HEK293 (cell line): ENCODE data around the gene LMTK2.

Experiments
- CTCF ChIA-PET: fragments of 350-600 bp; formaldehyde crosslinking; extraction: SDS; loops from one replicate; lab custom pipeline; 2021; ENCODE audit warnings: antibody characterized with exemption; lab: Yijun Ruan, JAX
- POLR2A ChIA-PET: fragments of 300-600 bp; formaldehyde crosslinking; extraction: SDS; loops from one replicate; lab custom pipeline; 2020; ENCODE audit warnings: antibody characterized with exemption, inconsistent platforms; lab: Yijun Ruan, JAX
- H3K27ac ChIP-seq: fragments of 200-500 bp; sonication (Bioruptor generic); 2 replicates; pipeline ENCODE4 v1.5.1; 2014; ENCODE audit warnings: low read depth, low read length, control low read depth, inconsistent platforms; ENCODE audit errors: extremely low read depth
- H3K36me3 ChIP-seq, 2 experiments: fragments of 200-500 bp in 1 of 2; sonication (Bioruptor generic) in 1 of 2; 1 replicate in 1 of 2; 2 replicates in 1 of 2; pipeline ENCODE4 v1.5.1; 2014 to 2017; ENCODE audit warnings: inconsistent platforms in 2 of 2, low read length in 2 of 2; ENCODE audit not compliant: control insufficient read depth in 2 of 2, insufficient read depth in 1 of 2
- H3K4me1 ChIP-seq: fragments of 200-500 bp; sonication (Bioruptor generic); 2 replicates; pipeline ENCODE4 v1.5.1; 2014; ENCODE audit warnings: mild to moderate bottlenecking, low read length, inconsistent platforms; ENCODE audit not compliant: control insufficient read depth, insufficient read depth
- H3K4me3 ChIP-seq: 2 replicates; pipeline ENCODE4 v1.5.1; 2011; ENCODE audit warnings: low read depth, mild to moderate bottlenecking, control low read depth, low read length, moderate library complexity
- H3K9me3 ChIP-seq: fragments of 200-500 bp; sonication (Bioruptor generic); 2 replicates; pipeline ENCODE4 v1.5.1; 2014; ENCODE audit warnings: low read depth, low read length, inconsistent platforms; ENCODE audit not compliant: control insufficient read depth, insufficient read depth
- BCL11B ChIP-seq: fragments of 450-650 bp; formaldehyde crosslinking; IDR thresholded peaks from 2 replicates; pipeline ENCODE4 v1.5.1; 2016; ENCODE audit warnings: low read depth, missing biosample characterization, missing genetic modification characterization
- GLIS1 ChIP-seq: fragments of 450-650 bp; formaldehyde crosslinking; IDR thresholded peaks from 2 replicates; pipeline ENCODE4 v1.5.1; 2016; ENCODE audit warnings: missing biosample characterization, missing genetic modification characterization
- KLF10 ChIP-seq: fragments of 450-650 bp; IDR thresholded peaks from 2 replicates; pipeline ENCODE4 v1.5.1; 2018; ENCODE audit warnings: missing biosample characterization, mild to moderate bottlenecking, missing genetic modification characterization
- MEIS1 ChIP-seq: sonication (generic); formaldehyde crosslinking; IDR thresholded peaks from 2 replicates; pipeline ENCODE4 v1.8.1; 2022; ENCODE audit warnings: missing genetic modification reagents, mild to moderate bottlenecking, borderline replicate concordance
- PBX3 ChIP-seq: sonication (generic); formaldehyde crosslinking; IDR thresholded peaks from 2 replicates; pipeline ENCODE4 v1.8.1; 2022; ENCODE audit warnings: mild to moderate bottlenecking, moderate library complexity, missing genetic modification reagents
- SCRT1 ChIP-seq: fragments of 450-650 bp; formaldehyde crosslinking; IDR thresholded peaks from 2 replicates; pipeline ENCODE4 v1.5.1; 2016; ENCODE audit warnings: missing biosample characterization, missing genetic modification characterization, borderline replicate concordance
- ZBTB48 ChIP-seq: fragments of 450-650 bp; formaldehyde crosslinking; IDR thresholded peaks from 2 replicates; pipeline ENCODE4 v1.5.1; 2016; ENCODE audit warnings: missing biosample characterization, missing genetic modification characterization
- ZNF16 ChIP-seq: fragments of 450-650 bp; formaldehyde crosslinking; IDR thresholded peaks from 2 replicates; pipeline ENCODE4 v1.5.1; 2016; ENCODE audit warnings: low read depth, missing biosample characterization, missing genetic modification characterization
- ZNF174 ChIP-seq: fragments of 450-650 bp; formaldehyde crosslinking; IDR thresholded peaks from 2 replicates; pipeline ENCODE4 v1.5.0; 2017; ENCODE audit warnings: missing biosample characterization, mild to moderate bottlenecking, missing genetic modification characterization
- ZNF266 ChIP-seq: fragments of 450-650 bp; formaldehyde crosslinking; IDR thresholded peaks from 2 replicates; pipeline ENCODE4 v1.5.1; 2016; ENCODE audit warnings: missing biosample characterization, missing genetic modification characterization, low read depth
- ZNF433 ChIP-seq: fragments of 450-650 bp; formaldehyde crosslinking; IDR thresholded peaks from 2 replicates; pipeline ENCODE4 v1.5.1; 2016; ENCODE audit warnings: missing biosample characterization, missing genetic modification characterization, low read depth
- ZNF629 ChIP-seq: fragments of 450-650 bp; formaldehyde crosslinking; IDR thresholded peaks from 2 replicates; pipeline ENCODE4 v1.5.1; 2017; ENCODE audit warnings: missing biosample characterization, missing genetic modification characterization
- ZNF704 ChIP-seq: fragments of 450-650 bp; formaldehyde crosslinking; IDR thresholded peaks from 2 replicates; pipeline ENCODE4 v1.5.1; 2016; ENCODE audit warnings: missing biosample characterization, missing genetic modification characterization
- ZNF707 ChIP-seq: fragments of 450-650 bp; formaldehyde crosslinking; IDR thresholded peaks from 2 replicates; pipeline ENCODE4 v1.5.1; 2016; ENCODE audit warnings: missing biosample characterization, missing genetic modification characterization
- TF ChIP-seq, protein P1 (sequence below): fragments of 450-650 bp; formaldehyde crosslinking; IDR thresholded peaks from 2 replicates; pipeline ENCODE4 v1.5.1; 2016; ENCODE audit warnings: missing biosample characterization, missing genetic modification characterization
- TF ChIP-seq, protein P2 (sequence below): fragments of 450-650 bp; formaldehyde crosslinking; conservative IDR thresholded peaks from 2 replicates; pipeline ENCODE4 v1.5.1; 2016; ENCODE audit warnings: low read depth, missing biosample characterization, missing genetic modification characterization
- TF ChIP-seq, protein P3 (sequence below): fragments of 450-650 bp; formaldehyde crosslinking; IDR thresholded peaks from 2 replicates; pipeline ENCODE4 v1.5.1; 2016; ENCODE audit warnings: missing biosample characterization, missing genetic modification characterization
- TF ChIP-seq, protein P4 (sequence below): fragments of 450-650 bp; formaldehyde crosslinking; IDR thresholded peaks from 2 replicates; pipeline ENCODE4 v1.5.1; 2016; ENCODE audit warnings: missing biosample characterization, missing genetic modification characterization

LMTK2 gene

DNA sequence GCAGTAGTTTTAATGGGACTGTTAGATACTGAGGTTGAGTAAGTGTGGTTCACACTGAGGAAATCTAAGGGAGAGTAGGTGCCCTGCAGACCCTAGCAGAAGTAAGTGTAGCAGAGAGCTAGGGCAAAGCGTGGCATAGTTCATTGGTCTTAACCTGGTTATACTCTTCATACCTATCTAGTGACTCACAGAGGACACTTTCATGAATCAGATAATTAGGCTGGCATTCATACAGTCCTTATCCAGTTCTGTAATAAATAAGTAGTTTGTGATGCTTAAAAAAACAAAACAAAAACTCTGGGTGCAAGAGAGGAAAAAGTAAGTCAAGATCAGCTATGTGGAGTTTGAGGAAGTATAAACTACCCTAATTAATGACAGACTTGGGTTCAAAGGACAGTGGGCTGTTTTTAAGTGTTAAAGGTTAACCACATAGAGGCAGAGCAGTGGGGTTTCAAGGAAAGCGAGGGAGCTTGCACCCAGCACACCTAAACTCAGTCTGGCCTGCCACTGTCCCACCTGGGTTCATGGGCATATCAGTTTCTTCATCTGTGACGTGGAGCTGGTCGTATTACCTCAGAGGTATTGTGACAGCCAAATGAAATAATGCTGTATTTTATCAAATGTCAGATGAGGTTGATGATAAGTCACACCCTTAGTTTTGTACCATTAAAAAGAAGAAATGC, 27.1 kb downstream of the LMTK2 start:
- POLR2A ChIA-PET = interaction anchor here (1.2 kb wide), 1 partner anchor 26 kb away, joined by 3 read pairs; no protein-coding TSS in a partner anchor
- peaks cover 0 to 12% of the 10 kb centered on the region in 2 experiments; a peak in 1 of 3 replicates for H3K36me3 ChIP-seq
- H3K9me3 ChIP-seq = no peaks in the 10 kb centered on the region
- TF ChIP-seq, protein P1, sequence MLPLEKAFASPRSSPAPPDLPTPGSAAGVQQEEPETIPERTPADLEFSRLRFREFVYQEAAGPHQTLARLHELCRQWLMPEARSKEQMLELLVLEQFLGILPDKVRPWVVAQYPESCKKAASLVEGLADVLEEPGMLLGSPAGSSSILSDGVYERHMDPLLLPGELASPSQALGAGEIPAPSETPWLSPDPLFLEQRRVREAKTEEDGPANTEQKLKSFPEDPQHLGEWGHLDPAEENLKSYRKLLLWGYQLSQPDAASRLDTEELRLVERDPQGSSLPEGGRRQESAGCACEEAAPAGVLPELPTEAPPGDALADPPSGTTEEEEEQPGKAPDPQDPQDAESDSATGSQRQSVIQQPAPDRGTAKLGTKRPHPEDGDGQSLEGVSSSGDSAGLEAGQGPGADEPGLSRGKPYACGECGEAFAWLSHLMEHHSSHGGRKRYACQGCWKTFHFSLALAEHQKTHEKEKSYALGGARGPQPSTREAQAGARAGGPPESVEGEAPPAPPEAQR (tag by site-specific recombination) = no peak
- TF ChIP-seq ZNF174 (tag by site-specific recombination) (no peak), ZNF433 (tag by site-specific recombination) (no peak), PBX3 (CRISPR knock-in tag) (no peak), ZBTB48 (tag by site-specific recombination) (no peak), ZNF629 (tag by site-specific recombination) (no peak), ZNF707 (no peak), GLIS1 (tag by site-specific recombination) (no peak), ZNF16 (tag by site-specific recombination) (no peak), MEIS1 (CRISPR knock-in tag) (no peak), SCRT1 (tag by site-specific recombination) (no peak), BCL11B (tag by site-specific recombination) (no peak), ZNF266 (tag by site-specific recombination) (no peak), ZNF704 (tag by site-specific recombination) (no peak), KLF10 (tag by site-specific recombination) (no peak)
- TF ChIP-seq, protein P2, sequence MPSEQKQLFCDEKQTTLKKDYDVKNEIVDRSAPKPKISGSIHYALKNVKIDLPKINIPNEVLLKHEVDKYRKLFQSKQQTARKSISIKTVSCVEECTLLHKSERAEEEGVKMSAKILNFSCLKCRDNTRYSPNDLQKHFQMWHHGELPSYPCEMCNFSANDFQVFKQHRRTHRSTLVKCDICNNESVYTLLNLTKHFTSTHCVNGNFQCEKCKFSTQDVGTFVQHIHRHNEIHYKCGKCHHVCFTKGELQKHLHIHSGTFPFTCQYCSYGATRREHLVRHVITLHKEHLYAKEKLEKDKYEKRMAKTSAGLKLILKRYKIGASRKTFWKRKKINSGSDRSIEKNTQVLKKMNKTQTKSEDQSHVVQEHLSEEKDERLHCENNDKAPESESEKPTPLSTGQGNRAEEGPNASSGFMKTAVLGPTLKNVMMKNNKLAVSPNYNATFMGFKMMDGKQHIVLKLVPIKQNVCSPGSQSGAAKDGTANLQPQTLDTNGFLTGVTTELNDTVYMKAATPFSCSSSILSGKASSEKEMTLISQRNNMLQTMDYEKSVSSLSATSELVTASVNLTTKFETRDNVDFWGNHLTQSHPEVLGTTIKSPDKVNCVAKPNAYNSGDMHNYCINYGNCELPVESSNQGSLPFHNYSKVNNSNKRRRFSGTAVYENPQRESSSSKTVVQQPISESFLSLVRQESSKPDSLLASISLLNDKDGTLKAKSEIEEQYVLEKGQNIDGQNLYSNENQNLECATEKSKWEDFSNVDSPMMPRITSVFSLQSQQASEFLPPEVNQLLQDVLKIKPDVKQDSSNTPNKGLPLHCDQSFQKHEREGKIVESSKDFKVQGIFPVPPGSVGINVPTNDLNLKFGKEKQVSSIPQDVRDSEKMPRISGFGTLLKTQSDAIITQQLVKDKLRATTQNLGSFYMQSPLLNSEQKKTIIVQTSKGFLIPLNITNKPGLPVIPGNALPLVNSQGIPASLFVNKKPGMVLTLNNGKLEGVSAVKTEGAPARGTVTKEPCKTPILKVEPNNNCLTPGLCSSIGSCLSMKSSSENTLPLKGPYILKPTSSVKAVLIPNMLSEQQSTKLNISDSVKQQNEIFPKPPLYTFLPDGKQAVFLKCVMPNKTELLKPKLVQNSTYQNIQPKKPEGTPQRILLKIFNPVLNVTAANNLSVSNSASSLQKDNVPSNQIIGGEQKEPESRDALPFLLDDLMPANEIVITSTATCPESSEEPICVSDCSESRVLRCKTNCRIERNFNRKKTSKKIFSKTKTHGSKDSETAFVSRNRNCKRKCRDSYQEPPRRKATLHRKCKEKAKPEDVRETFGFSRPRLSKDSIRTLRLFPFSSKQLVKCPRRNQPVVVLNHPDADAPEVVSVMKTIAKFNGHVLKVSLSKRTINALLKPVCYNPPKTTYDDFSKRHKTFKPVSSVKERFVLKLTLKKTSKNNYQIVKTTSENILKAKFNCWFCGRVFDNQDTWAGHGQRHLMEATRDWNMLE (tag by site-specific recombination) = no peak
- TF ChIP-seq, protein P3, sequence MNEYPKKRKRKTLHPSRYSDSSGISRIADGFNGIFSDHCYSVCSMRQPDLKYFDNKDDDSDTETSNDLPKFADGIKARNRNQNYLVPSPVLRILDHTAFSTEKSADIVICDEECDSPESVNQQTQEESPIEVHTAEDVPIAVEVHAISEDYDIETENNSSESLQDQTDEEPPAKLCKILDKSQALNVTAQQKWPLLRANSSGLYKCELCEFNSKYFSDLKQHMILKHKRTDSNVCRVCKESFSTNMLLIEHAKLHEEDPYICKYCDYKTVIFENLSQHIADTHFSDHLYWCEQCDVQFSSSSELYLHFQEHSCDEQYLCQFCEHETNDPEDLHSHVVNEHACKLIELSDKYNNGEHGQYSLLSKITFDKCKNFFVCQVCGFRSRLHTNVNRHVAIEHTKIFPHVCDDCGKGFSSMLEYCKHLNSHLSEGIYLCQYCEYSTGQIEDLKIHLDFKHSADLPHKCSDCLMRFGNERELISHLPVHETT (tag by site-specific recombination) = no peak
- TF ChIP-seq, protein P4, sequence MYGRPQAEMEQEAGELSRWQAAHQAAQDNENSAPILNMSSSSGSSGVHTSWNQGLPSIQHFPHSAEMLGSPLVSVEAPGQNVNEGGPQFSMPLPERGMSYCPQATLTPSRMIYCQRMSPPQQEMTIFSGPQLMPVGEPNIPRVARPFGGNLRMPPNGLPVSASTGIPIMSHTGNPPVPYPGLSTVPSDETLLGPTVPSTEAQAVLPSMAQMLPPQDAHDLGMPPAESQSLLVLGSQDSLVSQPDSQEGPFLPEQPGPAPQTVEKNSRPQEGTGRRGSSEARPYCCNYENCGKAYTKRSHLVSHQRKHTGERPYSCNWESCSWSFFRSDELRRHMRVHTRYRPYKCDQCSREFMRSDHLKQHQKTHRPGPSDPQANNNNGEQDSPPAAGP (tag by site-specific recombination) = no peak
- no peak overlapping the region for H3K4me3 ChIP-seq
- CTCF ChIA-PET = interaction anchor here (0.7 to 2.1 kb wide), 6 partner anchors 10 to 1559 kb away, joined by 3 to 16 read pairs (median 6); no protein-coding TSS in a partner anchor
- H3K27ac ChIP-seq = no peak overlapping the region
- H3K4me1 ChIP-seq = peaks cover 16% of the 10 kb centered on the region
